Neural cell (in vitro differentiated cells): ENCODE data around the gene PLIN4. TPM values are rescaled to one million over a fixed set of nuclear protein-coding genes. Genes with fewer than 3 reads are reported as not detected.

Source experiments
- H2AFZ ChIP-seq: fragments of 200-600, 300-800 bp; sonication (generic), shearing (Covaris generic); 2 replicates; pipeline ENCODE4 v1.6.0; 2014; ENCODE audit warnings: low read depth, mild to moderate bottlenecking, antibody characterized with exemption, low read length, moderate library complexity
- H3F3A ChIP-seq: fragments of 200-600 bp; shearing (Covaris generic); 2 replicates; pipeline ENCODE4 v1.6.1; 2016; ENCODE audit warnings: mild to moderate bottlenecking, moderate library complexity, mixed read lengths, antibody characterized with exemption, low read length; ENCODE audit not compliant: insufficient read depth, poor library complexity, severe bottlenecking
- H3K27ac ChIP-seq: fragments of 200-600, 300-800 bp; sonication (generic), shearing (Covaris generic); 2 replicates; pipeline ENCODE4 v1.5.1; 2014; ENCODE audit warnings: mild to moderate bottlenecking, low read length, moderate library complexity
- H3K27me3 ChIP-seq: fragments of 300-800, 200-600 bp; sonication (generic), shearing (Covaris generic); 2 replicates; pipeline ENCODE4 v1.6.0; 2014; ENCODE audit warnings: mild to moderate bottlenecking, low read depth, low read length, moderate library complexity; ENCODE audit not compliant: insufficient read depth
- H3K36me3 ChIP-seq: fragments of 300-800, 200-600 bp; sonication (generic), shearing (Covaris generic); 2 replicates; pipeline ENCODE4 v1.5.1; 2014; ENCODE audit warnings: mild to moderate bottlenecking, antibody characterized with exemption, low read length, moderate library complexity; ENCODE audit not compliant: insufficient read depth
- H3K4me2 ChIP-seq: fragments of 300-800, 200-600 bp; sonication (generic), shearing (Covaris generic); 2 replicates; pipeline ENCODE4 v1.6.0; 2014; ENCODE audit warnings: mild to moderate bottlenecking, low read length
- H3K4me3 ChIP-seq: fragments of 300-800, 200-600 bp; sonication (generic), shearing (Covaris generic); 2 replicates; pipeline ENCODE4 v1.5.1; 2014; ENCODE audit warnings: mild to moderate bottlenecking, low read length, moderate library complexity
- H3K79me2 ChIP-seq: fragments of 200-600 bp; shearing (Covaris generic); replicated peaks from 2 replicates; pipeline ENCODE4 v1.6.0; 2014; ENCODE audit warnings: mild to moderate bottlenecking, low read length, moderate library complexity; ENCODE audit not compliant: insufficient read depth
- H3K9ac ChIP-seq: fragments of 300-800, 200-600 bp; sonication (generic), shearing (Covaris generic); 2 replicates; pipeline ENCODE4 v1.6.1; 2016; ENCODE audit warnings: mild to moderate bottlenecking, low read length, mixed read lengths
- H3K9me2 ChIP-seq: fragments of 200-600 bp; shearing (Covaris generic); 2 replicates; pipeline ENCODE4 v1.6.1; 2016; ENCODE audit warnings: mild to moderate bottlenecking, low read length, mixed read lengths; ENCODE audit not compliant: insufficient read depth
- H3K9me3 ChIP-seq: fragments of 200-600, 300-800 bp; sonication (generic), shearing (Covaris generic); 2 replicates; pipeline ENCODE4 v1.6.1; 2016; ENCODE audit warnings: mild to moderate bottlenecking, mixed run types, low read length, moderate library complexity, mixed read lengths
- H4K20me1 ChIP-seq: fragments of 200-600 bp; shearing (Covaris generic); 2 replicates; pipeline ENCODE4 v1.6.1; 2016; ENCODE audit warnings: mild to moderate bottlenecking, mixed run types; ENCODE audit not compliant: insufficient read depth
- EP300 ChIP-seq: fragments of 450-650 bp; conservative IDR thresholded peaks from 2 replicates; pipeline ENCODE4 v1.6.1; 2014; ENCODE audit warnings: antibody characterized with exemption, mild to moderate bottlenecking, moderate library complexity; ENCODE audit not compliant: poor library complexity, severe bottlenecking
- EZH2 ChIP-seq: fragments of 200-600, 300-800 bp; shearing (Covaris generic), sonication (generic); IDR thresholded peaks from 2 replicates; pipeline ENCODE4 v1.6.1; 2014; ENCODE audit warnings: antibody characterized with exemption, low read length, borderline replicate concordance, mild to moderate bottlenecking; ENCODE audit not compliant: insufficient read depth, poor library complexity, severe bottlenecking
- MXI1 ChIP-seq: fragments of 450-650 bp; conservative IDR thresholded peaks from 2 replicates; pipeline ENCODE4 v1.6.1; 2014; ENCODE audit warnings: antibody characterized with exemption, mild to moderate bottlenecking; ENCODE audit not compliant: poor library complexity, severe bottlenecking
- POLR2AphosphoS5 ChIP-seq: IDR thresholded peaks from 2 replicates; pipeline ENCODE4 v1.6.1; 2012
- RAD21 ChIP-seq: fragments of 450-650 bp; conservative IDR thresholded peaks from 2 replicates; pipeline ENCODE4 v1.6.1; 2014; ENCODE audit warnings: antibody characterized with exemption, mild to moderate bottlenecking, moderate library complexity
- REST ChIP-seq: IDR thresholded peaks from 2 replicates; pipeline ENCODE4 v1.6.1; 2012; ENCODE audit warnings: borderline replicate concordance
- SMC3 ChIP-seq: fragments of 450-650 bp; conservative IDR thresholded peaks from 2 replicates; pipeline ENCODE4 v1.6.1; 2014; ENCODE audit warnings: antibody characterized with exemption, mild to moderate bottlenecking, moderate library complexity; ENCODE audit not compliant: poor library complexity
- TAF1 ChIP-seq: IDR thresholded peaks from 2 replicates; pipeline ENCODE4 v1.6.1; 2012; ENCODE audit warnings: low read depth
- polyA plus RNA-seq: library from polyadenylated mRNA; depleted of rRNA; stranded (reverse); fragments of >200 nt; gene quantifications from 2 replicates; pipeline ENCODE4 v1.2.3, GENCODE V29; 2014
- TF ChIP-seq, protein P1 (sequence below): fragments of 450-650 bp; IDR thresholded peaks from 2 replicates; pipeline ENCODE4 v1.5.1; 2014; ENCODE audit warnings: antibody characterized with exemption, mild to moderate bottlenecking, moderate library complexity; ENCODE audit not compliant: poor library complexity, severe bottlenecking

The PLIN4 gene
- polyA plus RNA-seq, 1 donor from 2014 or later: not detected

DNA sequence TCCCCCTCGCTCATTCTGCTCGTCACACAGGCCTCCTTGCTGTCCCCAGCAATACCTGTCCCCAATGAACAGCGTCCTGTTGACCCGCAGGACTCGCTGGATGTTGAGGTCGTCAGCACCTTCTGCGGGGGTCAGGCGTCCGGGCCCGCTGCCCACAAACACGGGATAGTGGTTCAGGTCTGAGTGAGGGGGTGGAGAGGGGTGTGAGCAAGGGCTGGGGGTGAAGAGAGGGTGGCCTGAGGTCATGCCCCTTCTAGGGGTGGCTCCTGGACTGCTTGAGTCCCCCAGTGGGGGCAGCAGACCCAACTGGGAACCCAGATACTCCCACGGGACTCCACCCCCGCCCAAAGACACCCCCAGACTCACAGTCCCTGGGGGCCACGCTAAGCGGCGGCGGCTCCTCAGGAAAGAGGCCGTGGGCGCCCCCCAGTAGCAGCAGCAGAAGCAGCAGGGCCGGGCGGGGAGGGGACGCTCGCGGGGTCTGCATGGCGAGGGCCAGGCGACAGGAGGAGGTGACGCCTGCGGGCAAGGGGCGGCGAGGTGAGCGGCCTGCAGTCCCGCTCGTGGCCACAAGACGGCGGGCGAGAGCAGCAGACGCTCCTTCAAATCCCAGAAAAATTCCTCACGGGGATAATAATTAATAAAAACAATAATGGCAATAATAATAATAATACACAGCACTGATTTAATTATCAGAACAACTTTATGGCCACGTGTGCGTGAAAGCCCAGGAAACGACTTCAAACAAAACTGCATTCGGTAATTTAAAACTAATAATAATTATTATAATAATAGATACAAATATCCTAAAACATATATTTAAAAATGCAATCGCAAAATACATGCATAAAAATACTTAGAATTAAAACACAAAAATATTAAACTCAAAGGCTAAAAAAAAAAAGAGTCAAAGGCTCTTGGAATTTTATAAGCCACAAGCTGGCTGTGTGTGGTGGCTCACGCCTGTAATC lies 40.0 kb upstream of the PLIN4 start:
- no peaks in the 10 kb centered on the region for H3K27me3 ChIP-seq
- H3K4me2 ChIP-seq: no peak overlapping the region
- TF ChIP-seq SMC3 (peak; percentile 75), TAF1 (no peak), RAD21 (peak; percentile 63)
- TF ChIP-seq, protein P1, sequence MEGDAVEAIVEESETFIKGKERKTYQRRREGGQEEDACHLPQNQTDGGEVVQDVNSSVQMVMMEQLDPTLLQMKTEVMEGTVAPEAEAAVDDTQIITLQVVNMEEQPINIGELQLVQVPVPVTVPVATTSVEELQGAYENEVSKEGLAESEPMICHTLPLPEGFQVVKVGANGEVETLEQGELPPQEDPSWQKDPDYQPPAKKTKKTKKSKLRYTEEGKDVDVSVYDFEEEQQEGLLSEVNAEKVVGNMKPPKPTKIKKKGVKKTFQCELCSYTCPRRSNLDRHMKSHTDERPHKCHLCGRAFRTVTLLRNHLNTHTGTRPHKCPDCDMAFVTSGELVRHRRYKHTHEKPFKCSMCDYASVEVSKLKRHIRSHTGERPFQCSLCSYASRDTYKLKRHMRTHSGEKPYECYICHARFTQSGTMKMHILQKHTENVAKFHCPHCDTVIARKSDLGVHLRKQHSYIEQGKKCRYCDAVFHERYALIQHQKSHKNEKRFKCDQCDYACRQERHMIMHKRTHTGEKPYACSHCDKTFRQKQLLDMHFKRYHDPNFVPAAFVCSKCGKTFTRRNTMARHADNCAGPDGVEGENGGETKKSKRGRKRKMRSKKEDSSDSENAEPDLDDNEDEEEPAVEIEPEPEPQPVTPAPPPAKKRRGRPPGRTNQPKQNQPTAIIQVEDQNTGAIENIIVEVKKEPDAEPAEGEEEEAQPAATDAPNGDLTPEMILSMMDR: peak; percentile 73
- H2AFZ ChIP-seq: no peak overlapping the region
- H3K36me3 ChIP-seq: peaks cover 8% of the 10 kb centered on the region
- no peak overlapping the region for H3K9ac ChIP-seq
- no peaks in the 10 kb centered on the region for H3K79me2 ChIP-seq
- H3F3A ChIP-seq: no peaks in the 10 kb centered on the region
- H3K4me3 ChIP-seq: no peak overlapping the region
- no peaks in the 10 kb centered on the region for H3K9me3 ChIP-seq
- no peaks in the 10 kb centered on the region for H4K20me1 ChIP-seq
- no peaks in the 10 kb centered on the region for H3K9me2 ChIP-seq
- no peak overlapping the region for H3K27ac ChIP-seq

DNA sequence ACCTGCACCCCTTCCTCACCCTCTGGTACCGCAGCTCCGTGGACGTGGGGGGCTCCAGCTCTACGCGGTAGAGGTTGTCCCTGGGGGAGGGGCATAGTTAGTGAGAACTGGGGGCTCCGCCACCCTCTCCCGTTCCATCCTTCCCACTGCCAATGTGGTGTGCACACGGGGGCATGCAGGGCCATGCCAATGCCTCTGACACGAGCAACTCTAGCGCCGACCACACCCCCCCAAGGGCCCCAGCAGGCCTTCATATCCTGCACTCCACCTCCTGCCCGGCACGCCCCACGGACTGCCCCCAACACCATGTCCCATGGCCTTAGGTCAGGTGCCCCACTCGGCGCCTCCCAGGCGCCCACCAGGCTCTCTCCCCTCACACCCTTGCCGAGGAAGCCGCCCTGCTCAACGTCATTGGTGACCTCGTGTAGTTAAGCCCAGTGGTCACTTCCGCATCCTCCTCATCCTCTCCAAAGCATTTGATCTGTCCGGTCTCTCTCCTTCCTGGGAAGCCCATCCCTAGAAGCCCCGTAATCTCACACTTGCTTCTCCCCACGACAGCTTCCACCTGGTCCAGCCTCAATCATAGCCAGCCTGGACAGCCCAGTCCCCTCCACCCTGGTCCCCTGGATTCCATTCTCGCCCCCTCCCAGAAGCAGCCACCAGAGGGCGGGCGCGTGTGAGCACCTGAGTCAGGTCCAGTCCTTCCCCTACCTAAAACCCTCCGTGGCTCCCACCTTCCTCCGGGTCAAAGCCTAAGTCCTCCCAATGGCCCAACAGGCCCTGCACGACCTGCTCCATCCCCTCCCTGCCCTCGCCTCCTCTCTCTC lies 39.1 kb upstream of the PLIN4 start:
- TF ChIP-seq POLR2AphosphoS5 (no peak), REST (no peak), TAF1 (no peak), EZH2 (no peak), SMC3 (no peak), MXI1 (no peak), RAD21 (no peak), EP300 (no peak)
- TF ChIP-seq, protein P1: no peak
- H3K27ac ChIP-seq: no peak overlapping the region
- H3K4me3 ChIP-seq: no peak overlapping the region
- no peaks in the 10 kb centered on the region for H3K27me3 ChIP-seq
- no peak overlapping the region for H3K9ac ChIP-seq
- H3K79me2 ChIP-seq: no peaks in the 10 kb centered on the region
- H2AFZ ChIP-seq: no peak overlapping the region
- H3K9me3 ChIP-seq: no peaks in the 10 kb centered on the region
- H3K4me2 ChIP-seq: no peak overlapping the region
- H3K9me2 ChIP-seq: no peaks in the 10 kb centered on the region
- H4K20me1 ChIP-seq: no peaks in the 10 kb centered on the region
- H3K36me3 ChIP-seq: peaks cover 16% of the 10 kb centered on the region
- H3F3A ChIP-seq: no peaks in the 10 kb centered on the region
